Measurements from ENCODE around the gene SLX9. TPM values are rescaled to one million over a fixed set of nuclear protein-coding genes. Genes with fewer than 3 reads are reported as not detected.

SLX9 gene
- total and polyA plus RNA-seq, 10 donors, result 6.1 to 35.4 (median 27.0) TPM

DNA sequence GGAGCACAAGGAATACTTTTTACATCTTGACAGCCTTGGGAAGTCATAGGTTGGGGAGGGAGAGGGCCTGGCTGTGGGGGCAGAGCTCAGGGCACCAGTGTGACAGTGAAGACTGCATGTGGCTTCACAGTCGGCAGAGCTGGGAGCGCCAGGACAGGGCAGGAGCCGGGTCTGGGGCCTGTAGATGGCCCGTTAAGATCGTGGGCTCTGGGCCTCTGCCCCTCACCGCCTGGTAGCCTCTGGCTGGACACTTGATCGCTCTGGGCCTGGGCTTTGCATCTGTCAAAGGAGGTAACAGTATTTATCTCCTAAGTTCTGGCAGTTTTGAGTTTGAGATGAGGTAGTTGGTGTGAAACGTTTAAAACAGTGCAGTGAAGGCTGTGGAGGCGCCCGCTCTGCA lies 4.8 kb downstream of the SLX9 start:
- Histone ChIP-seq H3K27ac (no peak overlapping the region), H3K36me3 (peaks cover 0 to 71% (median 31%) of the 10 kb centered on the region in 6 donors), H3K27me3 (replicated peaks in 1 of 7) (no peaks in the 10 kb centered on the region), H3K4me1 (peaks cover 21 to 95% (median 66%) of the 10 kb centered on the region in 6 donors), H3K9me3 (no peaks in the 10 kb centered on the region), H3K4me3 (no peak overlapping the region)
- intact Hi-C loops (cut with DNase I; ENCODE audit: low total_unique reads), result no loop called here
- WGBS, 5 donors, result 91 to 99% (median 95%) methylated on average over 10 of the region's 10 CpGs
- TF ChIP-seq POLR2A (IDR thresholded peaks at IDR 0.05) (no peak), POLR2AphosphoS5 (IDR thresholded peaks at IDR 0.05) (no peak)
- TF ChIP-seq, protein P1, sequence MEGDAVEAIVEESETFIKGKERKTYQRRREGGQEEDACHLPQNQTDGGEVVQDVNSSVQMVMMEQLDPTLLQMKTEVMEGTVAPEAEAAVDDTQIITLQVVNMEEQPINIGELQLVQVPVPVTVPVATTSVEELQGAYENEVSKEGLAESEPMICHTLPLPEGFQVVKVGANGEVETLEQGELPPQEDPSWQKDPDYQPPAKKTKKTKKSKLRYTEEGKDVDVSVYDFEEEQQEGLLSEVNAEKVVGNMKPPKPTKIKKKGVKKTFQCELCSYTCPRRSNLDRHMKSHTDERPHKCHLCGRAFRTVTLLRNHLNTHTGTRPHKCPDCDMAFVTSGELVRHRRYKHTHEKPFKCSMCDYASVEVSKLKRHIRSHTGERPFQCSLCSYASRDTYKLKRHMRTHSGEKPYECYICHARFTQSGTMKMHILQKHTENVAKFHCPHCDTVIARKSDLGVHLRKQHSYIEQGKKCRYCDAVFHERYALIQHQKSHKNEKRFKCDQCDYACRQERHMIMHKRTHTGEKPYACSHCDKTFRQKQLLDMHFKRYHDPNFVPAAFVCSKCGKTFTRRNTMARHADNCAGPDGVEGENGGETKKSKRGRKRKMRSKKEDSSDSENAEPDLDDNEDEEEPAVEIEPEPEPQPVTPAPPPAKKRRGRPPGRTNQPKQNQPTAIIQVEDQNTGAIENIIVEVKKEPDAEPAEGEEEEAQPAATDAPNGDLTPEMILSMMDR (IDR thresholded peaks at IDR 0.05 in 8 of 11, conservative IDR thresholded peaks at IDR 0.05 in 3 of 11), result no peak
- peak; percentile 59 for DNase-seq

DNA sequence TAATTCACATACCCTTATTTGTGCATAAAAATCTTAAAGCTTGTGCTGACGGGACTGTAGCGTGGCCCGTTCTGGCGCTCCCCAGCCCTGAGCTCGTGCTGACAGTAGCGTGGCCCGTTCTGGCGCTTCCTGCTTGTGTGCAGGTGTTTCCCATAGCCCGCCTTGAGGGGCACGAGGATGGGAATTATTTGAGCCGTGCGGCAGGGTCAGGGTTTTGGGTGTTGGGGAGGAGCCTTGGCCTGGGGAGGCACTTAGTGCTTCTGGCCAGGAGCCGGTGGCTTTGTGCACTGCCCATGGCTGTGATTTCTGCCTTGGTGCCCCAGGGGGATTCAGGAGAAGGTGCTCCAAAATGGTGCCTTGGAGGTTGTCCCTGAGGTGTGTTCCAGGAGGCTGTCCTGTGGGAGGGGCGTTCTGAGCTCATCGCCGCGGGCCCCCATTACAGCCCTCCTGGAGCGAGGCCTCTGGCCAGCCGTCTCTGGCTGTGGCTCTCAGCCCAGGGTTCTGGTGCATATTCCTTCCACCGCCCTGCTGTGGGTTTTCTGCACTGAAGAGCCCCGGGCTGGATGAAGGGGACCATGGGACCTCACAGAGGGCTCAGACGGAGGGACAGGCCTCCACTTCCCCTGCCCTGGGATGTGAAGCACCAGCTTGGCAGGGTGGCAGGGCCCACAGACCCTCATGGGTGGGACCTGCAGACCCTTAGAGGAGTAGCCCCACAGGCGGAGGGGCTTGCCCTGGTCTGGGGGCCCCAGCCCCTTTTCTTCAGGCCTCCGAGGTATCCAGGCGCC lies 6.6 kb downstream of the SLX9 start:
- no peaks in the 10 kb centered on the region for H3K9me3 ChIP-seq
- peak; percentile 80 for DNase-seq
- peak overlapping the region in 5 of 8 donors; percentile 8 to 32 (median 20) for H3K27ac ChIP-seq
- TF ChIP-seq POLR2A (IDR thresholded peaks at IDR 0.05) (no peak), POLR2AphosphoS5 (IDR thresholded peaks at IDR 0.05) (peak; percentile 52 to 77 (median 58))
- H3K36me3 ChIP-seq, result peaks cover 0 to 82% (median 33%) of the 10 kb centered on the region in 6 donors
- no peak overlapping the region for H3K4me3 ChIP-seq
- intact Hi-C loops (cut with DNase I; ENCODE audit: low total_unique reads), result loop anchor here (5.0 kb wide), 1 partner anchor 181 kb away; no protein-coding TSS in a partner anchor
- peaks cover 15 to 93% (median 60%) of the 10 kb centered on the region in 6 donors for H3K4me1 ChIP-seq
- H3K27me3 ChIP-seq (replicated peaks in 1 of 7), result no peaks in the 10 kb centered on the region
- WGBS, 5 donors, result 63 to 70% (median 70%) methylated on average over 20 to 25 of the region's 25 CpGs

DNA sequence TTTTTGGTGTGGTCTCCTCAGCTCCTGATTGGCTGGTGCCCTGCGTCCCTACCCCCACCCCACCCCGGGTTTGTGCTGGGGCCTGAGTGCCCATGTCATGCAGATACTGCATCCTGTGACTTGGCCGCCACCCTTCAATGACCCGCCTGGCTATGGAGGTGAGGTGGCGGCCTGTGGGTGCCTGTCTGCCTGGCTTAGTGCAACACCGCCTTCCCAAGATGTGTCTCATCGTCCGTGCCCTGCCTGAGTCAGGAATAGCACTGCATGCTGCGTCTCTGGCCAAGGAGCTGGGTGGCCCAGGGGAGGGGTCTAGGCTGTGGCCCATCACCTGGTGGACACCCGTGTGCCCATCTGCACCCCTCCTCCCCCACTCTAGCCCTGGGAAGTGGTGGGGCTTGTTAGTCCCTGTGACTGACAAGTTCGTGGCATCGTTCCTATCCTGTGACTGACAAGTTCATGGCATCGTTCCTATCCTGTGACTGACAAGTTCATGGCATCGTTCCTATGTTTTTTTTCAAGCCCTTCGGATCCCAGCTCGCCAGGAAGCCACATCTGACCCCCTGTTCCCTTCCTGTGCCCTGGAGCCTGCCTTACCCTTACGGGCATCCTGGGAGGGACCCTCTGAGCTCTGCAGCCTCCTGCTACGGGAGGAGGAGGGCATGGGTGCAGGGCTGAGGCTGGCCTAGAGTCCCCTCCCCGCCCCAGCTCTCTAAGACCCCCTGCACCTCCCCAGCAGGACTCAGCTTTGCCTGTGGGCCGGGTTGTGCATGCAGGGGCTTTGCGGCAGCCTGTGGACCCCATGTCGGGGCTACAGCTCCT lies 7.5 kb downstream of the SLX9 start:
- H3K27me3 ChIP-seq (replicated peaks in 1 of 7), result no peaks in the 10 kb centered on the region
- peak overlapping the region in 2 of 8 donors; percentile 20 to 32 for H3K27ac ChIP-seq
- H3K36me3 ChIP-seq, result peaks cover 0 to 82% (median 35%) of the 10 kb centered on the region in 6 donors
- peaks cover 8 to 90% (median 52%) of the 10 kb centered on the region in 6 donors for H3K4me1 ChIP-seq
- no peak for TF ChIP-seq POLR2A (IDR thresholded peaks at IDR 0.05)
- peak in 1 of 3 donors; percentile 22 for TF ChIP-seq POLR2AphosphoS5 (IDR thresholded peaks at IDR 0.05)
- TF ChIP-seq, protein P1 (IDR thresholded peaks at IDR 0.05 in 8 of 11, conservative IDR thresholded peaks at IDR 0.05 in 3 of 11), result no peak
- no peak for DNase-seq
- H3K9me3 ChIP-seq, result no peaks in the 10 kb centered on the region
- no peak overlapping the region for H3K4me3 ChIP-seq
- WGBS, 5 donors, result 68 to 90% (median 82%) methylated on average over 12 to 22 of the region's 22 CpGs
- intact Hi-C loops (cut with DNase I; ENCODE audit: low total_unique reads), result loop anchor here (5.0 kb wide), 1 partner anchor 180 kb away; no protein-coding TSS in a partner anchor

DNA sequence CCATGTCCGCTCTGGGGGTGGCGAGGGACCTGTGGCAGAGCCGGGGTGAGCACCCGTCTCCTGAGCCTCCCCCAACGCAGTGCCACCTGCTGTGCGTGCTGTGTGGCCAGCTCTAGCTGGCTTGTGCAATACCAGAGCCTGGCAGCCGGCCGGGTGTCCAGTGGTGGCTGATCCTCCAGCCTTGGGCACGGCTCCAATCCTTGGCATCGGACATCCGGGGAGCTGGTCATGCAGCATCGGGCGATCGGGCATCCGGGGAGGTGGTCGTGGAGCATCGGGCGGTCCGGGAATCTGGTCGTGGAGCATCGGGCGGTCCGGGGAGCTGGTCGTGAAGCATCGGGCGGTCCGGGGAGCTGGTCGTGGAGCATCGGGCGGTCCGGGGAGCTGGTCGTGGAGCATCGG lies 8.1 kb downstream of the SLX9 start:
- 86 to 98% (median 89%) methylated on average over 21 to 33 of the region's 33 CpGs for WGBS, 5 donors
- no peaks in the 10 kb centered on the region for H3K9me3 ChIP-seq
- H3K27me3 ChIP-seq (replicated peaks in 1 of 7), result no peaks in the 10 kb centered on the region
- H3K4me3 ChIP-seq, result no peak overlapping the region
- peak; percentile 76 for DNase-seq
- H3K36me3 ChIP-seq, result peaks cover 0 to 87% (median 35%) of the 10 kb centered on the region in 6 donors
- H3K4me1 ChIP-seq, result peaks cover 8 to 90% (median 47%) of the 10 kb centered on the region in 6 donors
- TF ChIP-seq POLR2AphosphoS5 (IDR thresholded peaks at IDR 0.05) (peak in 1 of 3 donors; percentile 3), POLR2A (IDR thresholded peaks at IDR 0.05) (no peak)
- no peak overlapping the region for H3K27ac ChIP-seq
- intact Hi-C loops (cut with DNase I; ENCODE audit: low total_unique reads), result loop anchor here (5.0 kb wide), 1 partner anchor 179 kb away; no protein-coding TSS in a partner anchor
